Esophagus squamous epithelium (tissue), 5 donors: Measurements from ENCODE around the gene MAP3K7. TPM values are rescaled to one million over a fixed set of nuclear protein-coding genes. Genes with fewer than 3 reads are reported as not detected.
"Not testable (repeated sequence)": the region's sequence is repeated elsewhere in the genome, so short reads cannot be mapped to it uniquely, and the experiment has no call there.

Source experiments
- DNase-seq: peaks from one replicate; lab custom pipeline; 2025; lab: John Stamatoyannopoulos, UW
- H3K27ac ChIP-seq, 4 donors: fragments of 200-600 bp; sonication (generic); one replicate each; pipeline ENCODE4 v1.5.1; 2016 to 2019; ENCODE audit warnings: mild to moderate bottlenecking in 1 of 4
- H3K27me3 ChIP-seq, 4 donors: fragments of 200-600 bp; sonication (generic); 1 replicate in 3 of 4; 2 replicates in 1 of 4; pipeline versions ENCODE4 v1.5.1 to v1.6.0; 2017 to 2021; ENCODE audit warnings: antibody characterized with exemption in 1 of 4
- H3K36me3 ChIP-seq, 3 donors: fragments of 200-600 bp; sonication (generic); one replicate each; pipeline ENCODE4 v1.5.1; 2016 to 2019
- H3K4me1 ChIP-seq, 3 donors: fragments of 200-600 bp; sonication (generic); one replicate each; pipeline ENCODE4 v1.5.1; 2017 to 2019
- H3K4me3 ChIP-seq, 4 donors: fragments of 200-600 bp; sonication (generic); 1 replicate in 3 of 4; 2 replicates in 1 of 4; pipeline ENCODE4 v1.5.1; 2016 to 2019; ENCODE audit warnings: mild to moderate bottlenecking in 2 of 4, moderate library complexity in 1 of 4
- H3K9me3 ChIP-seq, 3 donors: fragments of 200-600 bp; sonication (generic); one replicate each; pipeline ENCODE4 v1.5.1; 2016 to 2019
- POLR2A ChIP-seq, 4 donors: fragments of 450-650 bp; IDR thresholded peaks; one replicate each; pipeline ENCODE4 v1.6.1; 2017; ENCODE audit warnings: antibody characterized with exemption in 4 of 4, mild to moderate bottlenecking in 4 of 4, moderate library complexity in 3 of 4
- WGBS, 2 donors: methylation state at CpG; one replicate each; pipeline ENCODE4 v1.1.5; 2018; 5-methylcytosine and 5-hydroxymethylcytosine counted together
- intact Hi-C: fragments of 100-400 bp; cut with DNase I; formaldehyde crosslinking; loops from one replicate; pipeline ENCODE4 v1.15.0; 2022
- total RNA-seq, 4 donors: library from RNA; depleted of rRNA; stranded (reverse); fragments of >200 nt; gene quantifications; one replicate each; pipeline ENCODE4 v1.1.0, GENCODE V29; 2016
- TF ChIP-seq, protein P1 (sequence below), 6 experiments: fragments of 450-650 bp in 4 of 6; fragments of 200-600 bp in 2 of 6; sonication (generic) in 2 of 6; IDR thresholded peaks; one replicate each; pipeline ENCODE4 v1.5.1; 2016 to 2019; ENCODE audit warnings: antibody characterized with exemption in 6 of 6, mild to moderate bottlenecking in 4 of 6, moderate library complexity in 4 of 6
- donor health status: DM: yes; HTN: yes; CAD: no.

MAP3K7 gene
- total RNA-seq, 4 donors from 2014 or later, result 10.0 to 24.0 (median 17.2) TPM

DNA sequence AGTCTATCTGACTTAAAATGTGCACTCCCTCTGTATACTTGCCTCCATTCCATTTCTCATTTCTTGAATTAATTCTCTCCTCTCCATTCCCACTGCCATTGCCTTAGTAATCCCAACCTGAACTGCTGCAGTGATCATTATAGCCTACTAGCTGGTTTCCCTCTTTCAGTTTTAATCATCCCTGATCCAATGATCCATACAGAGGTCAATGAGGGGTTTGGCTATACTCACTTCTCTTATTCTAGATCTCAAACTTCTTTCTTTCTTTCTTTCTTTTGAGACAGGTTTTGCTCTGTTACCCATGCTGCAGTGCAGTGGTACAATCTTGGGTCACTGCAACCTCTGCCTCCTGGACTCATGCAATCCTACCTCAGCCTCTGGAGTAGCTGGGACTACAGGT, 17.6 kb downstream of the MAP3K7 start:
- Histone ChIP-seq H3K36me3 (peaks cover 0 to 34% (median 0%) of the 10 kb centered on the region in 3 donors), H3K4me1 (no peaks in the 10 kb centered on the region), H3K9me3 (no peaks in the 10 kb centered on the region), H3K4me3 (no peak overlapping the region), H3K27ac (no peak overlapping the region), H3K27me3 (no peaks in the 10 kb centered on the region)
- TF ChIP-seq POLR2A (IDR thresholded peaks at IDR 0.05), result no peak
- TF ChIP-seq, protein P1, sequence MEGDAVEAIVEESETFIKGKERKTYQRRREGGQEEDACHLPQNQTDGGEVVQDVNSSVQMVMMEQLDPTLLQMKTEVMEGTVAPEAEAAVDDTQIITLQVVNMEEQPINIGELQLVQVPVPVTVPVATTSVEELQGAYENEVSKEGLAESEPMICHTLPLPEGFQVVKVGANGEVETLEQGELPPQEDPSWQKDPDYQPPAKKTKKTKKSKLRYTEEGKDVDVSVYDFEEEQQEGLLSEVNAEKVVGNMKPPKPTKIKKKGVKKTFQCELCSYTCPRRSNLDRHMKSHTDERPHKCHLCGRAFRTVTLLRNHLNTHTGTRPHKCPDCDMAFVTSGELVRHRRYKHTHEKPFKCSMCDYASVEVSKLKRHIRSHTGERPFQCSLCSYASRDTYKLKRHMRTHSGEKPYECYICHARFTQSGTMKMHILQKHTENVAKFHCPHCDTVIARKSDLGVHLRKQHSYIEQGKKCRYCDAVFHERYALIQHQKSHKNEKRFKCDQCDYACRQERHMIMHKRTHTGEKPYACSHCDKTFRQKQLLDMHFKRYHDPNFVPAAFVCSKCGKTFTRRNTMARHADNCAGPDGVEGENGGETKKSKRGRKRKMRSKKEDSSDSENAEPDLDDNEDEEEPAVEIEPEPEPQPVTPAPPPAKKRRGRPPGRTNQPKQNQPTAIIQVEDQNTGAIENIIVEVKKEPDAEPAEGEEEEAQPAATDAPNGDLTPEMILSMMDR (IDR thresholded peaks at IDR 0.05), result no peak
- no peak for DNase-seq
- intact Hi-C loops, result no loop called here

DNA sequence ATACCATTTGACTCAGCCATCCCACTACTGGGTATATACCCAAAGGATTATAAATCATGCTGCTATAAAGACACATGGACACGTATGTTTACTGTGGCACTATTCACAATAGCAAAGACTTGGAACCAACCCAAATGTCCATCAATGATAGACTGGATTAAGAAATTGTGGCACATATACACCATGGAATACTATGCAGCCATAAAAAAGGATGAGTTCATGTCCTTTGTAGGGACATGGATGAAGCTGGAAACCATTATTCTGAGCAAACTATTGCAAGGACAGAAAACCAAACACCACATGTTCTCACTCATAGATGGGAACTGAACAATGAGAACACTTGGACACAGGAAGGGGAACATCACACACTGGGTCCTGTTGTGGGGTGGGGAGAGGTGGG, 19.2 kb downstream of the MAP3K7 start:
- H3K4me1 ChIP-seq, H3K9me3 ChIP-seq, H3K27ac ChIP-seq, H3K4me3 ChIP-seq, H3K27me3 ChIP-seq, intact Hi-C loops, DNase-seq: not testable (repeated sequence)
- 94 to 100% methylated on average over 1 of the region's 1 CpG for WGBS, 2 donors
- peaks cover 0 to 34% (median 0%) of the 10 kb centered on the region in 3 donors for H3K36me3 ChIP-seq

DNA sequence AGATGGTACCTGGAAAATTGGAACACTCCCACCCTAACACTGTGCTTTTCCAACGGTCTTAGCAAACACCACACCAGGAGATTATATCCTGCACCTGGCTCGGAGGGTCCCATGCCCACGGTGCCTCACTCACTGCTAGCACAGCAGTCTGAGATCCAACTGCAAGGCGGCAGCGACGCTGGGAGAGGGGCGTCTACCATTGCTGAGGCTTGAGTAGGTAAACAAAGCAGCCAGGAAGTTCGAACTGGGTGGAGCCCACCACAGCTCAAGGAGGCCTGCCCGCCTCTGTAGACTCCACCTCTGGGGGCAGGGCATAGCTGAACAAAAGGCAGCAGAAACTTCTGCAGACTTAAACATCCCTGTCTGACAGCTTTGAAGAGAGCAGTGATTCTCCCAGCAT, 24.5 kb downstream of the MAP3K7 start:
- H3K9me3 ChIP-seq, H3K27me3 ChIP-seq, DNase-seq, H3K27ac ChIP-seq, intact Hi-C loops, H3K4me3 ChIP-seq, H3K4me1 ChIP-seq: not testable (repeated sequence)
- 80 to 100% methylated on average over 1 to 2 of the region's 9 CpGs for WGBS, 2 donors
- peaks cover 0 to 57% (median 17%) of the 10 kb centered on the region in 3 donors for H3K36me3 ChIP-seq

DNA sequence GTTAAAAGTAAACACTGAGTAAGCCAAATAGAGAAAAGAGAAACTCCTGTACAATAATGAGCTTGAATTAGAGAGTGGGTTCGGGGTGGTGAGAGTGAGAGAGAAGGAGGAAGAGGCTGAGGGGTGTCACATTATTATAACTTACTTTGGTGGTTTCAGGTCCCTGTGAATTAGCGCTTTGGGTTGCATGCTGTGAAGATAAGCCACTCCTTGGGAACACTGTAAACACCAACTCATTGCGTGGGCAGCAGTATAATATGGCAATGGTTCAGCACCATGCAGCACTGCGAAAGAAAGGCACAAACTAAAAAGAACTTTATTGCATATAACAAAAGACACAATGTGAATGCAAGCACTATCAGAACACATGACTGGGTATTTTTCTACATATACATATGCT, 26.9 kb downstream of the MAP3K7 start:
- 92 to 93% methylated on average over 4 of the region's 4 CpGs for WGBS, 2 donors
- Histone ChIP-seq H3K9me3 (no peaks in the 10 kb centered on the region), H3K4me1 (no peaks in the 10 kb centered on the region), H3K27ac (no peak overlapping the region), H3K4me3 (no peak overlapping the region), H3K36me3 (peaks cover 7 to 78% (median 17%) of the 10 kb centered on the region in 3 donors), H3K27me3 (no peaks in the 10 kb centered on the region)
- no peak for TF ChIP-seq POLR2A (IDR thresholded peaks at IDR 0.05)
- TF ChIP-seq, protein P1 (IDR thresholded peaks at IDR 0.05), result no peak
- intact Hi-C loops, result no loop called here
- no peak for DNase-seq

DNA sequence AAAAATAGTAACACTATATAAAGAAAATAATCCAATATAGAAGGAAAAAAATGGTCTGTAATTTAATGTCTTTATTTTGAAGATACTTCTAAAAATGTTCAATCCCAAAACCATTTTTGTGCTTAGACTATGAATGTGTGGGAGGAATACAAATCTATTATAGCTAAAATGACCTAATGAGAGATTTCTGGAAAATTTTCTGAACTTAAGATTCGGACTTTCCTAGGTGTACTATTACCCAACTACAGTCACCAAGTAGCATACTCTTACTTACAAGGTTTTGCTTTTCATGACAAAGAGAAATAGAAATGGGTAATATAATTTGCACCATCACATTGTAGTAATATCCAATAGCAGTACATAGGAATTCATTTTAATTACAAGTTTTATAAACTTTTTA, 29.9 kb downstream of the MAP3K7 start:
- Histone ChIP-seq H3K9me3 (no peaks in the 10 kb centered on the region), H3K36me3 (peaks cover 7 to 95% (median 20%) of the 10 kb centered on the region in 3 donors), H3K27me3 (no peaks in the 10 kb centered on the region), H3K4me1 (no peaks in the 10 kb centered on the region), H3K4me3 (no peak overlapping the region), H3K27ac (no peak overlapping the region)
- intact Hi-C loops, result no loop called here
- no peak for TF ChIP-seq POLR2A (IDR thresholded peaks at IDR 0.05)
- TF ChIP-seq, protein P1 (IDR thresholded peaks at IDR 0.05), result no peak
- WGBS, 2 donors, result 81 to 95% methylated on average over 1 of the region's 1 CpG
- no peak for DNase-seq

DNA sequence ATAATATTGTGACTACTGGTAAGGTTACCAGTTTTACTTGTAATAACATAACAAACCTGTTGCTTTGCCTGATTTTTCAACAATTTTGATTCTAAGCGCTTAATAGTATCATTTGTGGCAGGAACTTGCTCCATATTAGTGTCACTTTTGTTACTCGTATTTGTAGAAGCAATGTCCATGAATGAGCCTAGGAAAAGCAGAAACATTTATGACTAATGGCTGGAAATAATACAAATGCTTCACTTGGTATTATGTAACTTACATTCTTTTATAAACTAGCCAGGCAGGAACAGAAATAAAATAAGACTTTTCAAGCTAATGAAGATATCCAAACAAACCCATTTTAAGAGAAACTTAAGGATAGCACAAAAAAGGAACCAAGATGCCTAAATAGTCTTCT, 38.9 kb downstream of the MAP3K7 start:
- no peaks in the 10 kb centered on the region for H3K4me1 ChIP-seq
- H3K4me3 ChIP-seq, result no peak overlapping the region
- intact Hi-C loops, result no loop called here
- WGBS, 2 donors, result 81 to 93% methylated on average over 2 of the region's 2 CpGs
- TF ChIP-seq, protein P1 (IDR thresholded peaks at IDR 0.05), result no peak
- TF ChIP-seq POLR2A (IDR thresholded peaks at IDR 0.05), result no peak
- H3K27ac ChIP-seq, result no peak overlapping the region
- H3K27me3 ChIP-seq, result no peaks in the 10 kb centered on the region
- DNase-seq, result no peak
- H3K9me3 ChIP-seq, result no peaks in the 10 kb centered on the region
- peaks cover 0 to 99% (median 13%) of the 10 kb centered on the region in 3 donors for H3K36me3 ChIP-seq
